ENCODE measurements around the gene DNAJC16.

DNA sequence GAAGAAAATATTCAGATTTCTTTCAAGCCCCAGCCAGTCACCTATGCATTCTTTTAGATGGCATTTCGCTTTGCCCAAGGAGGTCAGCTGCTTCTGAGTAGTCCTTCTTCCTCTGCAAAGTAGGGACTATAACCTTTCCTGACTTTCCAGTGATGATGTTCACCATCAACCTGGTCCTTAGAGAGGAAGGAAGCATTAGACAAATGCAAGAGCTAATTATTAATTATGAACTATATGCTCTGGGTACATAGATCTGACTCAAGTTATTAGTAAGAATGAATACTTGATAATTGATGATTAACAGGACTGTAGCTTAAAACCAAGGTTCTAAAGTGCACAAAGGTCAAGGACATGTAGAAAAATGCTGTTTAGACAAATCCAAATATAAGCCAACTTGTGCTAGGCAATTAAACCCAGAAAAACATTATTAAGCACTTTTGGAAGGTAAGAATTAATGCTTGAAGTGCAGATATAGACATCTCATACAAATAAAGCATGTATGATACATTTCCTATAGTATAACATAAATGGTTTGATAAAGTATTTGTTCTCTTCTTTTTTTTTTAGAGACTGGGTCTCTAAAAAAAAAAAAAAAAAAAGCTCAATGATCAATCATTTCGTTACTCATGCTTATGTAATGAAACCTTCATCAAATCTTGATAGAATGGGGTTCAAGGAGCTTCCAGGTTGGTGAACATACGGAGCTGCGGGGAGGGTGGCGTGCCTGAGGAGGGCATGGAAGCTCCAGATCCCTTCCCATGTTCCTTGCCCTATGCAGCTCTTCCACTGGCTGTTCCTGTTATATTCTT, 69.4 kb downstream of the DNAJC16 start:
- TF ChIP-seq CTCF (IDR thresholded peaks at IDR 0.05; ENCODE audit: insufficient read depth, low read length, poor library complexity, severe bottlenecking) (no peak), EZH2phosphoT487 (conservative IDR thresholded peaks at IDR 0.05; ENCODE audit: low read length) (no peak)

Measured in SU-DHL-6 (cell line).